ENCODE measurements around the gene PCDHGB3. TPM values are rescaled to one million over a fixed set of nuclear protein-coding genes. Genes with fewer than 3 reads are reported as not detected.

The PCDHGB3 gene
- total and polyA plus RNA-seq, 2 donors (not counting 3 experiments of a cell fraction or from before 2014, with no cell fraction given), result 1.8 to 2.0 TPM

- dilution Hi-C loops (cut with MboI; ENCODE audit: extremely low pct_ligation_motif_present, low sequenced_read_pairs), result no loop called here
- POLR2A ChIA-PET, result no interaction called here
Measured at GRCh38 chr5:141360685-141361084, 9.4 kb upstream of the PCDHGB3 start.

GRCh38 chr5:141362719-141363118, 7.3 kb upstream of the PCDHGB3 start:
- Histone ChIP-seq H3K36me3 (ENCODE audit: control insufficient read depth in 2 of 2, extremely low read depth in 1 of 2, insufficient read depth in 2 of 2, low read length in 2 of 2) (no peaks in the 10 kb centered on the region), H4K20me1 (replicated peaks; ENCODE audit: control insufficient read depth, extremely low read depth, insufficient read depth, low read length) (no peaks in the 10 kb centered on the region), H3K79me2 (ENCODE audit: control insufficient read depth, insufficient read depth, low read length) (no peaks in the 10 kb centered on the region), H2AFZ (ENCODE audit: low read depth, low read length) (no peak overlapping the region), H3K9me3 (replicated peaks; ENCODE audit: control insufficient read depth, insufficient read depth, low read length) (peaks cover 2% of the 10 kb centered on the region), H3K9me1 (replicated peaks; ENCODE audit: control insufficient read depth, extremely low read depth, insufficient read depth, low read length) (no peaks in the 10 kb centered on the region), H3K27ac (ENCODE audit: insufficient read depth, low read depth, low read length) (no peak overlapping the region), H3K4me3 (replicated peaks in 1 of 3; ENCODE audit: insufficient read depth in 1 of 3, low read depth in 1 of 3, low read length in 3 of 3) (no peak overlapping the region), H3K4me1 (ENCODE audit: control insufficient read depth, extremely low read depth, insufficient read depth, low read length) (no peaks in the 10 kb centered on the region), H3K9ac (replicated peaks; ENCODE audit: extremely low read depth, insufficient read depth, low read length) (no peak overlapping the region), H3K27me3 (ENCODE audit: control insufficient read depth in 2 of 2, insufficient read depth in 2 of 2, low read length in 2 of 2) (peaks cover 51 to 74% of the 10 kb centered on the region in 2 experiments), H3K4me2 (ENCODE audit: insufficient read depth, low read length) (no peak overlapping the region)
- dilution Hi-C loops (cut with MboI; ENCODE audit: extremely low pct_ligation_motif_present, low sequenced_read_pairs), result no loop called here
- no TSS peak for BruUV-seq (replicated peaks)
- intact Hi-C loops (cut with micrococcal nuclease), result no loop called here
- DNase-seq (ENCODE audit: low read depth, low spot score), result no peak
- no peak for FAIRE-seq
- ChIA-PET POLR2A (no interaction called here), CTCF (interaction anchor here (1.0 kb wide), 1 partner anchor 18 kb away, joined by 3 read pairs; no protein-coding TSS in a partner anchor)
- TF ChIP-seq POLR2A (IDR thresholded peaks at IDR 0.05; ENCODE audit: low read depth, low read length) (no peak), CTCF (IDR thresholded peaks at IDR 0.05; ENCODE audit: extremely low read depth in 1 of 2, insufficient read depth in 1 of 2, low read depth in 1 of 2, low read length in 2 of 2) (no peak)

More at GRCh38 chr5:141360685-141361084, 9.4 kb upstream of the PCDHGB3 start:
- no peak for FAIRE-seq
- Histone ChIP-seq H3K27me3 (ENCODE audit: control insufficient read depth in 2 of 2, insufficient read depth in 2 of 2, low read length in 2 of 2) (peaks cover 51 to 69% of the 10 kb centered on the region in 2 experiments), H3K9me3 (replicated peaks; ENCODE audit: control insufficient read depth, insufficient read depth, low read length) (peaks cover 2% of the 10 kb centered on the region), H2AFZ (ENCODE audit: low read depth, low read length) (no peak overlapping the region), H3K79me2 (ENCODE audit: control insufficient read depth, insufficient read depth, low read length) (no peaks in the 10 kb centered on the region), H3K4me1 (ENCODE audit: control insufficient read depth, extremely low read depth, insufficient read depth, low read length) (no peaks in the 10 kb centered on the region), H3K4me2 (ENCODE audit: insufficient read depth, low read length) (no peak overlapping the region), H4K20me1 (replicated peaks; ENCODE audit: control insufficient read depth, extremely low read depth, insufficient read depth, low read length) (no peaks in the 10 kb centered on the region), H3K9me1 (replicated peaks; ENCODE audit: control insufficient read depth, extremely low read depth, insufficient read depth, low read length) (no peaks in the 10 kb centered on the region), H3K9ac (replicated peaks; ENCODE audit: extremely low read depth, insufficient read depth, low read length) (no peak overlapping the region), H3K4me3 (replicated peaks in 1 of 3; ENCODE audit: insufficient read depth in 1 of 3, low read depth in 1 of 3, low read length in 3 of 3) (no peak overlapping the region), H3K27ac (ENCODE audit: insufficient read depth, low read depth, low read length) (no peak overlapping the region), H3K36me3 (ENCODE audit: control insufficient read depth in 2 of 2, extremely low read depth in 1 of 2, insufficient read depth in 2 of 2, low read length in 2 of 2) (no peaks in the 10 kb centered on the region)
- intact Hi-C loops (cut with micrococcal nuclease), result no loop called here
- TF ChIP-seq GATA2 (IDR thresholded peaks at IDR 0.05; ENCODE audit: insufficient read depth, insufficient read length, low read depth, low read length), result no peak
- TF ChIP-seq POLR2AphosphoS5 (IDR thresholded peaks at IDR 0.05; ENCODE audit: insufficient read depth, low read depth, low read length), result no peak
- peak; percentile 0 for TF ChIP-seq EZH2 (IDR thresholded peaks at IDR 0.05; ENCODE audit: borderline replicate concordance, low read depth, low read length, severe bottlenecking)
- CTCF ChIA-PET, result interaction anchor here (0.7 to 1.3 kb wide), 8 partner anchors 10 to 203 kb away, joined by 3 to 5 read pairs (median 3); partner anchors contain the start of genes PCDHGA11, PCDHGA12 and PCDHGB1
- no TSS peak for BruUV-seq (replicated peaks)
- DNase-seq (ENCODE audit: low read depth, low spot score), result no peak
